ENCODE results near the gene ZNF844.

DNA sequence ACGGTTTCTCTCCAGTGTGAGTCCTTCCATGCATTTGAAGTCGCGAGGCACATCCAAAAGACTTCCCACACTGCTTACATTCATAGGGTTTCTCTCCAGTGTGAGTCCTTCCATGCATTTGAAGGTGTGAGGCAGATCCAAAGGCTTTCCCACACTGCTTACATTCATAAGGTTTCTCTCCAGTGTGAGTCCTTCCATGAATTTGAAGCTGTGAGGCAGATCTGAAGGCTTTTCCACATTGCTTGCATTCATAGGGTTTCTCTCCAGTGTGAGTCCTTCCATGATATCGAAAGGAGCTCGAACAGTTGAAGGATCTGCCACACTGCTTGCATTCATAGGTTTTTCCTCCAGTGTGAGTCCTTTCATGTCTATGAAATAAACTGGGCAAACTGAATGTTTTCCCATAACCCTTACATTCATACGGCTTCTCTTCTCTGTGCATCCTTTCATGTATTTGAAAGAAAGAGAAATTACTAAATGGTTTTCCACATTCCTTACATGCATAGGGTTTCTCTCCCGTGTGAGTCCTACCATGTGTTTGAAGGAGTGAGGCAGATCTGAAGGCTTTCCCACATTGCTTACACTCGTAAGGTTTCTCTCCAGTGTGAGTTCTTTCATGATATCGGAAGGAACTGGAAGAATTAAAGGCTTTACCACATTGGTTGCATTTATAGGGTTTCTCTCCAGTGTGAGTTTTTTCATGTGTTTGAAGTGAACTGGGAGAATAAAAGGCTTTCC, 49.3 kb upstream of the ZNF844 start:
- TF ChIP-seq, protein P1, sequence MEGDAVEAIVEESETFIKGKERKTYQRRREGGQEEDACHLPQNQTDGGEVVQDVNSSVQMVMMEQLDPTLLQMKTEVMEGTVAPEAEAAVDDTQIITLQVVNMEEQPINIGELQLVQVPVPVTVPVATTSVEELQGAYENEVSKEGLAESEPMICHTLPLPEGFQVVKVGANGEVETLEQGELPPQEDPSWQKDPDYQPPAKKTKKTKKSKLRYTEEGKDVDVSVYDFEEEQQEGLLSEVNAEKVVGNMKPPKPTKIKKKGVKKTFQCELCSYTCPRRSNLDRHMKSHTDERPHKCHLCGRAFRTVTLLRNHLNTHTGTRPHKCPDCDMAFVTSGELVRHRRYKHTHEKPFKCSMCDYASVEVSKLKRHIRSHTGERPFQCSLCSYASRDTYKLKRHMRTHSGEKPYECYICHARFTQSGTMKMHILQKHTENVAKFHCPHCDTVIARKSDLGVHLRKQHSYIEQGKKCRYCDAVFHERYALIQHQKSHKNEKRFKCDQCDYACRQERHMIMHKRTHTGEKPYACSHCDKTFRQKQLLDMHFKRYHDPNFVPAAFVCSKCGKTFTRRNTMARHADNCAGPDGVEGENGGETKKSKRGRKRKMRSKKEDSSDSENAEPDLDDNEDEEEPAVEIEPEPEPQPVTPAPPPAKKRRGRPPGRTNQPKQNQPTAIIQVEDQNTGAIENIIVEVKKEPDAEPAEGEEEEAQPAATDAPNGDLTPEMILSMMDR (IDR thresholded peaks at IDR 0.05): no peak
- no peak for TF ChIP-seq POLR2A (IDR thresholded peaks at IDR 0.05)

Measured in uterus (tissue), 2 donors.